NCI-H187 (cell line): ENCODE results near the gene ATP2B2.
A peak's percentile ranks its signal among the peaks of the same experiment; 100 is the strongest.

Source experiments
- DNase-seq, 2 experiments: peaks; one replicate each; lab custom pipeline; 2025; lab: John Stamatoyannopoulos, UW

ATP2B2 gene

DNA sequence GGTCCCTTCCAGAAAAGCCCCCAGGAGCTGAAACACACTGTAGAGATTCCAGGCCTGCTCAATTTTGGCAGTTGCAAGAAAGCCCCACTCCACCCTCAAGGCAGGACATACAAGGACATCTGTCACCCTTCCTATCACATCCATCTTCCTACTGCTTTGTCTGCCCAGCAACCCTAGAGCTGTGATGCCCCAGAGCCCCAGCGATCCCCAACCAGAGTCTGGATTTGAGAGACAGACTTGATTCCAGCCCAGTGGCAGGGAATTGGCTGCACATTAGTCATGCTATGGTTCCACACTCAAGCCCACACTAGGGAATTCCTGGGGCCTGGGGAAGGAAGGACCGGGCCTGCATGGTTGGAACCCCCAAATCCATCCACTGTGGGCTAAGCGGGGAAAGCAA lies 56.8 kb downstream of the ATP2B2 start:
- no peak for DNase-seq

DNA sequence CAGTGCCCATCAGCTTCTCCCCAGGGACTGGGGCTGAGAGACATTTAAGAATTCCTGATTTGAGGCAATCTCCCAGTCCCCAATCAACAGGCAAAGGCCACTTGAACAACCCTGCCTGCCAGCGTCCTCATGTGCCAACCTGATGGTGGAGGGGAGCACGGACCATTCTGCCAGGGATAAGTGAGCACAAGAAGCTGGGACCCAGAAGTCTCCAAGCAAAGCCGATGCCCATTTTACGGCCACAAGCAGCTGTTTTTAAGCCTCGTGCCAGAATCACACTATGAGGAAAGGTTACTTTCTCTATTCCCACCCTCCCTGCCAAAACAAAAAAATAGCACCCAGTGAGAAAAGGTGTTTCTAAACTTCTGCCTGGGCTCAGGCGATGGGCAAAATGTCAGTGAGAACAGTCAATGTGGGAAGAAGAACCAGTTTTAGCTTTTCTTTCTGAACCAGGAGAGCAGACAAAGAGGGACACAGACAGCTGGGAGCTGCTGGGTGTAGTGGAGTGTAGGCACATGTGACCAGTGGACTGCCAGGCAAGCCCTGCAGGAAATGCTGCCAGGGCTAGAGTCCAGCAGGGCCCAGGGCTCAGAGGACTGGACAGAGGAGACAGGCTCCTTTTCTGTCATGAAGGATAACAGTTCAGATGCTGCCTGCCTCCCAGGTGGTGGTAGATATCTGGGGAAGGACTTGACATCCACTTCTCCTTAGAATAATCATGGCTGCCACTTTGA lies 57.7 kb downstream of the ATP2B2 start:
- DNase-seq, result no peak

DNA sequence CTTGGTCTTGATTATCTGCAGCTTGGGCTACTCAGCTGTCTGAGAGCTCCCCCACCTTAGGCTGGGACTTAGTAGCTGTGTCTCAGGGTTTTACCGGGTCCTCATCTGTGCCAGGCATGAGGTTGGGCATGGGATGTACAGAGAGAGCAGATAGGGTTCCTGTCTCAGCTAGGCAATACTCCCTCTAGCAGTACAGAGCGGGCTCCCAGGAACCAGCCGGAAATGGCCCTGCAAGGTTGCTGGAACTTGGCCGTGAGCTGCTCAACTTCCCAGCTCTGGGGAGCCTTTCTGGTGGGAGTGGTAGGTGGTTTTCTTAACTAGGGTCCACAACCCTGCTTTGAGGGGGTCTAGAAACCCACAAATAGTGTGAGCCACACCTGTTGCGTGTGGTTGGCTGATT lies 58.3 kb downstream of the ATP2B2 start:
- DNase-seq, result no peak

- no peak for DNase-seq
Observed at GRCh38 chr3:10445561-10446175, 59.7 kb downstream of the ATP2B2 start.

GRCh38 chr3:10444511-10444910 lies 60.9 kb downstream of the ATP2B2 start:
- no peak for DNase-seq

DNA sequence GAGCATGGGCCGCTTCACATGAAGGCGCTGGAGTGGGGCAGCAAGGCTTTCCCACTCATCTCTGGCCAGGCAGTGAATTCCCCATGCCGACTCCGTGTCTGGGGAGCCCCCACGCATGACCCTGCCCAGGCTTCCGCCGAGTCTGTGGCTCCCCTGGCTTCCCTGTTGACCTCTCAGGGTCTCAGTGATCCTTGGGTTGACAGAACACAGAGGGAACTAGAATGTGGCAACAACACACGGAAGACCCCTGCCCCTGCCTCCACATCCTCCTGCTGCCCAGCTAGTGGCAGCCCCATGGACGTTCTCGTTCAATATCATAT lies 61.3 kb downstream of the ATP2B2 start:
- DNase-seq, result no peak

- no peak for DNase-seq
Observed at GRCh38 chr3:10443272-10444109, 61.9 kb downstream of the ATP2B2 start.

- no peak for DNase-seq
Observed at GRCh38 chr3:10442151-10442795, 63.1 kb downstream of the ATP2B2 start.

DNA sequence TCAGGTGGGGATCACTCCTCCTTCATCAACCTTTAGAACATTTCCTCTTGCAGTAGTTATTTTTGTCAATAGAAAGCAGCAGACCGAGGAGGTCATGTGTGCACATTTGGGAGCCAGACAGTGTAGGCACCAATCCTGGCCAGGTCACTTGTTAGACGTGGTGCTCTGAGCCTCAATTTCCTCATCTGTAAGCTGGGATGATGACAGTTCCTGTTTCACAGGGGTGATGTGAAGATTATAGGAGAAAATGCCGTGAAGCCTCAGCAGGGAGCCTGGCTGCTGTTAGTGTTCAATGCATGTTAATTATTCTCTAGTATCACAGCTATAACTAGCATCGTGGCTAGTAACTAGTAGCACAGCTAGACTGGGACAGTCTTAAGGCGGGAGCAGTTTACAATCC lies 64.7 kb downstream of the ATP2B2 start:
- no peak for DNase-seq

- DNase-seq, result no peak
Observed at GRCh38 chr3:10438902-10439610, 66.3 kb downstream of the ATP2B2 start.

GRCh38 chr3:10437995-10438901 lies 67.1 kb downstream of the ATP2B2 start:
- DNase-seq, result no peak

DNA sequence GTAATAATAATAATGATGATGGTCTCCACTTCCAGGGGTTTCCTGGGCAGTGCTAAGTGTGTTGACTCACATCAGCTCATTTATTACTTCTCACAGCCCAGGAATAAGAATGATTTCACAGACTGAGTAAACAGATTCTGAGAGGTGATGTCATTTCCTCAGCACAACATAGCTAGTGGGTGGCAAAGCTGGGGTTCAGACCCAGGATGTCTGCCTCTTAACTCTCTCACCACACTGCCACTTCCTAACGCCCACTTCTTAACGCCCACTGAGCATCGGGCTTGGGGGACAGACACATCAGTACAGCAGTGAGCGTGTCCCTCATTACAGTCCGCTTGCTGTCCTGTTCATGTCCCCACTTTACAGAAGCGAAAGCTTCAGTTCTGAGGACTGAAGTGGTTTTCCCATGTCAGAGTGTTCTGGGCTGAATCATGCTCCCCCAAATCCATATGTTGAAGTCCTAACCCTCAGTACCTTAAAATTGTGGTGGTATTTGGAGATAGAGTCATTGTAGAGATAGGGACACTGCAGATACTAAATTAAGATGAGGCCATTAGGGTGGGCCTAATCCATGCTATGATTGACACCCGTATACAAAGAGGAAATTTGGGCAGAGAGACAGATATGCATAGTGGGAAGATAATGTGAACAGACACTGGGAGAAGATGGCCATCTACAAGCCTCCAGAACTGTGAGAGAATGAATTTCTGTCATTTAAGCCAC lies 68.0 kb downstream of the ATP2B2 start:
- no peak for DNase-seq

- no peak for DNase-seq
Observed at GRCh38 chr3:10435850-10436249, 69.5 kb downstream of the ATP2B2 start.

GRCh38 chr3:10434938-10435336 lies 70.4 kb downstream of the ATP2B2 start:
- DNase-seq, result no peak

- no peak for DNase-seq
Observed at GRCh38 chr3:10434144-10434937, 71.0 kb downstream of the ATP2B2 start.

- no peak for DNase-seq
Observed at GRCh38 chr3:10432931-10433330, 72.5 kb downstream of the ATP2B2 start.

GRCh38 chr3:10432156-10432845 lies 73.1 kb downstream of the ATP2B2 start:
- DNase-seq, result peak in 1 of 2 experiments; percentile 5

DNA sequence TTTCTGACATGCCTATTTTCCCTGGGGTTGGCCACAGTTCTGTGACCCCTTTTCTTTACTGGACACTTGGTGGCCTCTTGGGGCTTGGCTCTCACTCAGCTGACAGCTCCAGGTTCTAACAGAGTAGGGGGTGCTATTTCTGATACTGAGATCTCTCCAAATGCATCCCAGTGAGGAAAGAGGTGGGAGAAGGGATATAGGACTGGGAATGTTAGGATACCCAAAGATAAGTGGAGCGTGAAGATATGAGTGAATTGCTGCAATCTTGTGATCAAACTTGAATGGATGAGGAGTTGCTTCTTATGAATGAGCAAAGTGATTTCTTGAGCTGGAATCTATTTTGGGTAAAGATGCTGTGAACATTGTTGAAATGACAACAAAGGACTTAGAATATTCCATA lies 74.6 kb downstream of the ATP2B2 start:
- no peak for DNase-seq
